GM23338 (cell line): ENCODE measurements around the gene ICOS. TPM values are rescaled to one million over a fixed set of nuclear protein-coding genes. Genes with fewer than 3 reads are reported as not detected.

Experiments used
- ATAC-seq: fragments of 200-7000 bp; cut with Tn5 transposase; 3 replicates; pipeline ENCODE4 v1.9.1; 2020
- DNase-seq: peaks from one replicate; pipeline ENCODE4 v3.0.0-alpha.2; 2015; ENCODE audit warnings: low spot score
- H2AFZ ChIP-seq: fragments of 200-600 bp; sonication (generic); 2 replicates; pipeline ENCODE4 v1.8.0; 2016; ENCODE audit warnings: antibody characterized with exemption, mild to moderate bottlenecking, moderate library complexity
- H3F3A ChIP-seq: fragments of 200-600 bp; sonication (generic); replicated peaks from 2 replicates; pipeline ENCODE4 v1.8.0; 2017; ENCODE audit warnings: antibody characterized with exemption, mixed run types, low read depth
- H3K27ac ChIP-seq: fragments of 200-600 bp; sonication (generic); 2 replicates; pipeline ENCODE4 v1.6.1; 2016; ENCODE audit warnings: low read depth
- H3K27me3 ChIP-seq: fragments of 200-600 bp; sonication (generic); 2 replicates; pipeline ENCODE4 v1.8.0; 2016; ENCODE audit warnings: mild to moderate bottlenecking, mixed run types, moderate library complexity; ENCODE audit not compliant: insufficient read depth
- H3K36me3 ChIP-seq: fragments of 200-600 bp; sonication (generic); 2 replicates; pipeline ENCODE4 v1.8.0; 2016; ENCODE audit warnings: mild to moderate bottlenecking; ENCODE audit not compliant: insufficient read depth
- H3K4me1 ChIP-seq: fragments of 200-600 bp; sonication (generic); 2 replicates; pipeline ENCODE4 v1.8.0; 2016; ENCODE audit warnings: mild to moderate bottlenecking, moderate library complexity; ENCODE audit not compliant: insufficient read depth
- H3K4me2 ChIP-seq: fragments of 200-600 bp; sonication (generic); 2 replicates; pipeline ENCODE4 v1.7.1; 2017; ENCODE audit warnings: mixed run types
- H3K4me3 ChIP-seq: fragments of 200-600 bp; sonication (generic); 2 replicates; pipeline ENCODE4 v1.6.1; 2016; ENCODE audit warnings: mixed run types
- H3K79me2 ChIP-seq: fragments of 200-600 bp; sonication (generic); replicated peaks from 2 replicates; pipeline ENCODE4 v1.8.0; 2017; ENCODE audit warnings: mild to moderate bottlenecking; ENCODE audit not compliant: insufficient read depth
- H3K9me2 ChIP-seq: fragments of 200-600 bp; sonication (generic); 2 replicates; pipeline ENCODE4 v1.8.0; 2017; ENCODE audit not compliant: insufficient read depth
- H4K20me1 ChIP-seq: fragments of 200-600 bp; sonication (generic); replicated peaks from 2 replicates; pipeline ENCODE4 v1.8.0; 2017; ENCODE audit warnings: mild to moderate bottlenecking; ENCODE audit not compliant: insufficient read depth
- H3K27ac Mint-ChIP-seq: 2 replicates; pipeline ENCODE4 v1.8.0; 2020; ENCODE audit warnings: inconsistent platforms, mild to moderate bottlenecking, moderate library complexity, mixed read lengths
- H3K27me3 Mint-ChIP-seq: 3 replicates; pipeline ENCODE4 v1.8.0; 2022; ENCODE audit warnings: low read depth, mild to moderate bottlenecking, moderate library complexity, mixed read lengths, inconsistent platforms; ENCODE audit not compliant: insufficient read depth, poor library complexity
- H3K36me3 Mint-ChIP-seq: 3 replicates; pipeline ENCODE4 v1.8.0; 2021; ENCODE audit warnings: low read depth, mild to moderate bottlenecking, inconsistent platforms, moderate library complexity, mixed read lengths
- H3K4me1 Mint-ChIP-seq: 3 replicates; pipeline ENCODE4 v1.8.0; 2020; ENCODE audit warnings: mild to moderate bottlenecking, inconsistent platforms, mixed read lengths
- H3K4me3 Mint-ChIP-seq: 3 replicates; pipeline ENCODE4 v1.8.0; 2021; ENCODE audit warnings: moderate library complexity, mild to moderate bottlenecking, inconsistent platforms, mixed read lengths
- H3K9me3 Mint-ChIP-seq: 3 replicates; pipeline ENCODE4 v1.8.0; 2020; ENCODE audit warnings: moderate library complexity, mild to moderate bottlenecking, inconsistent platforms, mixed read lengths
- CREB1 ChIP-seq: fragments of 250-450 bp; sonication (Bioruptor Pico); IDR thresholded peaks from 2 replicates; pipeline ENCODE4 v1.5.0; 2020; ENCODE audit warnings: low read depth, mild to moderate bottlenecking, moderate library complexity
- CTCF ChIP-seq, 2 experiments: fragments of 200-600 bp in 1 of 2; sonication (generic) in 1 of 2; conservative IDR thresholded peaks; 2 replicates each; pipeline versions ENCODE4 v1.5.1 to v1.6.1; 2016 to 2017; ENCODE audit warnings: antibody characterized with exemption in 2 of 2, low read depth in 2 of 2, mild to moderate bottlenecking in 2 of 2, moderate library complexity in 1 of 2
- ETS1 ChIP-seq: IDR thresholded peaks from 2 replicates; pipeline ENCODE4 v1.6.1; 2016; ENCODE audit warnings: antibody characterized with exemption
- EZH2 ChIP-seq: fragments of 200-600 bp; sonication (generic); IDR thresholded peaks from one replicate; pipeline ENCODE4 v1.8.0; 2017; ENCODE audit warnings: antibody characterized with exemption, mild to moderate bottlenecking, low read depth; ENCODE audit not compliant: unreplicated experiment
- EZH2phosphoT487 ChIP-seq: fragments of 200-600 bp; sonication (generic); IDR thresholded peaks from one replicate; pipeline ENCODE4 v1.8.1; 2018; ENCODE audit warnings: antibody characterized with exemption; ENCODE audit not compliant: unreplicated experiment
- JUNB ChIP-seq: IDR thresholded peaks from one replicate; pipeline ENCODE4 v1.6.1; 2016; ENCODE audit warnings: antibody characterized with exemption; ENCODE audit not compliant: unreplicated experiment
- NANOG ChIP-seq: IDR thresholded peaks from 2 replicates; pipeline ENCODE4 v1.6.1; 2016; ENCODE audit warnings: antibody characterized with exemption, borderline replicate concordance
- POLR2AphosphoS5 ChIP-seq: IDR thresholded peaks from 2 replicates; pipeline ENCODE4 v1.6.1; 2016; ENCODE audit warnings: antibody characterized with exemption, low read depth
- STAT1 ChIP-seq: IDR thresholded peaks from one replicate; pipeline ENCODE4 v1.6.1; 2016; ENCODE audit warnings: antibody characterized with exemption; ENCODE audit not compliant: unreplicated experiment
- ZNF114 ChIP-seq: fragments of 250-450 bp; sonication (Bioruptor Pico); IDR thresholded peaks from 2 replicates; pipeline ENCODE4 v1.5.0; 2020; ENCODE audit warnings: mild to moderate bottlenecking, moderate library complexity
- ZNF331 ChIP-seq: fragments of 250-450 bp; sonication (Bioruptor Pico); IDR thresholded peaks from 2 replicates; pipeline ENCODE4 v1.5.0; 2020; ENCODE audit warnings: low read depth, mild to moderate bottlenecking, moderate library complexity
- polyA plus RNA-seq: library from polyadenylated mRNA; unstranded; fragments of >200 nt; fragmentation: Nextera tagmentation; extraction: Ambion mirVana; gene quantifications from 2 replicates; pipeline ENCODE4 v1.2.1, GENCODE V29; 2016
- total RNA-seq: library from RNA; depleted of rRNA; stranded (reverse); fragments of >200 nt; shearing (Covaris generic); gene quantifications from 2 replicates; pipeline ENCODE4 v1.2.3, GENCODE V29; 2014
- TF ChIP-seq, protein P1 (sequence below): IDR thresholded peaks from one replicate; pipeline ENCODE4 v1.6.1; 2018; ENCODE audit warnings: antibody characterized with exemption; ENCODE audit not compliant: unreplicated experiment

The ICOS gene
- total and polyA plus RNA-seq, 2 experiments from 2014 or later, result not detected

DNA sequence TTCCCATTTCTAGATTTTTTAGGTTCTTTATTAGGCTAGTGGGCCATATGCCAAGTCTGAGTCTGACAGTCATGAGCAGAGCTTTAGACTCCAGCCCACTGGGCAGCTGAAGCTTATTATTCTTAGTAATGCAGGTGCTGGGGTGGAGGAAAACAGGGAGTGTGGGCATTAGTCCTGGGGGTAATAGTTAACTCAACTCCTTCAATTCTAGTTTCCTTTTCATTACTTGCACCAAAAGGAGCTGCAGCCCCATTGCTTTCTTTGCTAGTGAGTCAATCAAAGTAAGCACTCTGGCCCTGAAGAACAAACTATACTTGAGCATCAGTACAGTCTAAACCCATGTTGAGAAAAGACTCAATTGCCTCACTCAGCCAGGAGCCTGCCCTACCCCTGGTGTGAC is 35.5 kb downstream of the ICOS start (continued):
- TF ChIP-seq EZH2, result no peak
- TF ChIP-seq, protein P1, sequence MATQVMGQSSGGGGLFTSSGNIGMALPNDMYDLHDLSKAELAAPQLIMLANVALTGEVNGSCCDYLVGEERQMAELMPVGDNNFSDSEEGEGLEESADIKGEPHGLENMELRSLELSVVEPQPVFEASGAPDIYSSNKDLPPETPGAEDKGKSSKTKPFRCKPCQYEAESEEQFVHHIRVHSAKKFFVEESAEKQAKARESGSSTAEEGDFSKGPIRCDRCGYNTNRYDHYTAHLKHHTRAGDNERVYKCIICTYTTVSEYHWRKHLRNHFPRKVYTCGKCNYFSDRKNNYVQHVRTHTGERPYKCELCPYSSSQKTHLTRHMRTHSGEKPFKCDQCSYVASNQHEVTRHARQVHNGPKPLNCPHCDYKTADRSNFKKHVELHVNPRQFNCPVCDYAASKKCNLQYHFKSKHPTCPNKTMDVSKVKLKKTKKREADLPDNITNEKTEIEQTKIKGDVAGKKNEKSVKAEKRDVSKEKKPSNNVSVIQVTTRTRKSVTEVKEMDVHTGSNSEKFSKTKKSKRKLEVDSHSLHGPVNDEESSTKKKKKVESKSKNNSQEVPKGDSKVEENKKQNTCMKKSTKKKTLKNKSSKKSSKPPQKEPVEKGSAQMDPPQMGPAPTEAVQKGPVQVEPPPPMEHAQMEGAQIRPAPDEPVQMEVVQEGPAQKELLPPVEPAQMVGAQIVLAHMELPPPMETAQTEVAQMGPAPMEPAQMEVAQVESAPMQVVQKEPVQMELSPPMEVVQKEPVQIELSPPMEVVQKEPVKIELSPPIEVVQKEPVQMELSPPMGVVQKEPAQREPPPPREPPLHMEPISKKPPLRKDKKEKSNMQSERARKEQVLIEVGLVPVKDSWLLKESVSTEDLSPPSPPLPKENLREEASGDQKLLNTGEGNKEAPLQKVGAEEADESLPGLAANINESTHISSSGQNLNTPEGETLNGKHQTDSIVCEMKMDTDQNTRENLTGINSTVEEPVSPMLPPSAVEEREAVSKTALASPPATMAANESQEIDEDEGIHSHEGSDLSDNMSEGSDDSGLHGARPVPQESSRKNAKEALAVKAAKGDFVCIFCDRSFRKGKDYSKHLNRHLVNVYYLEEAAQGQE, result no peak
- no peak for TF ChIP-seq CREB1 (CRISPR knock-in tag)
- no peak for TF ChIP-seq ETS1
- no peak for TF ChIP-seq CTCF (conservative IDR thresholded peaks at IDR 0.05; ENCODE audit: low read depth in 2 of 2)
- no peak for TF ChIP-seq EZH2phosphoT487

- TF ChIP-seq NANOG, result no peak
- no peak overlapping the region for H3K27ac Mint-ChIP-seq
- no peak overlapping the region for H3K27ac ChIP-seq
- H3K79me2 ChIP-seq, result no peaks in the 10 kb centered on the region
- no peaks in the 10 kb centered on the region for H3K36me3 Mint-ChIP-seq
- H4K20me1 ChIP-seq, result no peaks in the 10 kb centered on the region
- H3K36me3 ChIP-seq, result no peaks in the 10 kb centered on the region
- H3K27me3 ChIP-seq, result no peaks in the 10 kb centered on the region
- no peak for DNase-seq
- no peak overlapping the region for H3K4me3 Mint-ChIP-seq
- ATAC-seq, result no peak
- H3K4me1 Mint-ChIP-seq, result peaks cover 10% of the 10 kb centered on the region
- H3K9me2 ChIP-seq, result peaks cover 26% of the 10 kb centered on the region
- 0 out of 2 replicates have a peak, but pooled peaks cover 4% of the 10 kb centered on the region for H3K4me1 ChIP-seq
- H3K9me3 Mint-ChIP-seq, result no peaks in the 10 kb centered on the region; the same call in 2 of the 3 replicates
- no peak overlapping the region for H3K4me3 ChIP-seq
- H3K4me2 ChIP-seq, result no peak overlapping the region
- H3K27me3 Mint-ChIP-seq, result no peaks in the 10 kb centered on the region
- no peaks in the 10 kb centered on the region for H3F3A ChIP-seq
- H2AFZ ChIP-seq, result no peak overlapping the region
These were observed 36.4 kb downstream of the ICOS start for GRCh38 chr2:203973000-203973399.

DNA sequence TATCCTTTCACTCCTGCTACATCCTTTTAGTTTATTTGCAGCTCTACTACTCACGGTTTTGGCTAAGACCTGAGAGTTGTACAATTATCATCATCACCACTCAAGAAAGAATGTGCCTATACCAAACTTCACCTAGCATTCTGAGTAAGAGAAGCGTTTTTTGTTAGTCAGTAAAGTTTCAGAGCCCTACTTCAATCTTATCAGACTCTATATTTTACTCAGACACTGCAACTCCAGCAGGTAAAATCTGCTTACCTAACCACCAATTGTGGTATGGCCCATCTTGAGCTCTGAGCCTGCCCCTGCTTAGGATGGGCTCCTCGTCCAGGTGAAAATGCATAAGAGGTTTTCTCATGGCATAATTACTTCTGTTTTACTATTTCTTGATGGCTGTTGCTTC is 37.1 kb downstream of the ICOS start:
- H3K4me1 Mint-ChIP-seq, result peaks cover 10% of the 10 kb centered on the region
- Histone ChIP-seq H3K27ac (no peak overlapping the region), H3K79me2 (no peaks in the 10 kb centered on the region), H3K4me3 (no peak overlapping the region), H3F3A (no peaks in the 10 kb centered on the region), H4K20me1 (no peaks in the 10 kb centered on the region), H3K4me1 (0 out of 2 replicates have a peak, but pooled peaks cover 4% of the 10 kb centered on the region), H3K36me3 (no peaks in the 10 kb centered on the region), H3K4me2 (no peak overlapping the region), H3K9me2 (peaks cover 26% of the 10 kb centered on the region), H2AFZ (no peak overlapping the region), H3K27me3 (no peaks in the 10 kb centered on the region)
- H3K36me3 Mint-ChIP-seq, result no peaks in the 10 kb centered on the region
- no peak for DNase-seq
- no peak overlapping the region for H3K27ac Mint-ChIP-seq
- no peaks in the 10 kb centered on the region for H3K27me3 Mint-ChIP-seq
- ATAC-seq, result no peak
- H3K9me3 Mint-ChIP-seq, result no peaks in the 10 kb centered on the region; the same call in 2 of the 3 replicates
- no peak overlapping the region for H3K4me3 Mint-ChIP-seq
- TF ChIP-seq ETS1, result no peak
- TF ChIP-seq ZNF114 (CRISPR knock-in tag), result no peak
- TF ChIP-seq EZH2, result no peak
- no peak for TF ChIP-seq POLR2AphosphoS5
- TF ChIP-seq JUNB, result no peak
- TF ChIP-seq ZNF331, result no peak
- TF ChIP-seq STAT1, result no peak
- TF ChIP-seq CTCF (conservative IDR thresholded peaks at IDR 0.05; ENCODE audit: low read depth in 2 of 2), result no peak
- TF ChIP-seq EZH2phosphoT487, result no peak
